Right atrium auricular region (tissue), 2 donors: ENCODE results near the gene NRN1L. TPM values are rescaled to one million over a fixed set of nuclear protein-coding genes. Genes with fewer than 3 reads are reported as not detected.

Source experiments
- DNase-seq: peaks from one replicate; pipeline ENCODE4 v3.0.0-alpha.2; 2019; ENCODE audit warnings: low spot score
- H3K27ac ChIP-seq, 2 donors: fragments of 200-600 bp; sonication (generic); 1 replicate in 1 of 2; 2 replicates in 1 of 2; pipeline ENCODE4 v1.5.1; 2016 to 2019
- H3K27me3 ChIP-seq, 2 donors: fragments of 200-600 bp; sonication (generic); one replicate each; pipeline versions ENCODE4 v1.5.1 to v1.6.0; 2017 to 2019
- H3K36me3 ChIP-seq: fragments of 200-600 bp; sonication (generic); one replicate; pipeline ENCODE4 v1.5.1; 2016
- H3K4me1 ChIP-seq, 2 donors: fragments of 200-600 bp; sonication (generic); one replicate each; pipeline versions ENCODE4 v1.5.1 to v1.6.0; 2017 to 2019
- H3K4me3 ChIP-seq, 2 donors: fragments of 200-600 bp; sonication (generic); 1 replicate in 1 of 2; 2 replicates in 1 of 2; pipeline ENCODE4 v1.5.1; 2017 to 2019; ENCODE audit warnings: mild to moderate bottlenecking in 1 of 2, moderate library complexity in 1 of 2
- H3K9me3 ChIP-seq, 2 donors: fragments of 200-600 bp; sonication (generic); one replicate each; pipeline ENCODE4 v1.5.1; 2019
- total RNA-seq, 2 donors: library from RNA; depleted of rRNA; stranded (reverse); fragments of >200 nt; gene quantifications; one replicate each; pipeline ENCODE4 v1.1.0, GENCODE V29; 2016
- TF ChIP-seq, protein P1 (sequence below), 2 donors: fragments of 200-600 bp; sonication (generic); IDR thresholded peaks; one replicate each; pipeline ENCODE4 v1.5.1; 2019; ENCODE audit warnings: antibody characterized with exemption in 2 of 2

Gene NRN1L
- total RNA-seq, 2 donors from 2014 or later, result not detected

DNA sequence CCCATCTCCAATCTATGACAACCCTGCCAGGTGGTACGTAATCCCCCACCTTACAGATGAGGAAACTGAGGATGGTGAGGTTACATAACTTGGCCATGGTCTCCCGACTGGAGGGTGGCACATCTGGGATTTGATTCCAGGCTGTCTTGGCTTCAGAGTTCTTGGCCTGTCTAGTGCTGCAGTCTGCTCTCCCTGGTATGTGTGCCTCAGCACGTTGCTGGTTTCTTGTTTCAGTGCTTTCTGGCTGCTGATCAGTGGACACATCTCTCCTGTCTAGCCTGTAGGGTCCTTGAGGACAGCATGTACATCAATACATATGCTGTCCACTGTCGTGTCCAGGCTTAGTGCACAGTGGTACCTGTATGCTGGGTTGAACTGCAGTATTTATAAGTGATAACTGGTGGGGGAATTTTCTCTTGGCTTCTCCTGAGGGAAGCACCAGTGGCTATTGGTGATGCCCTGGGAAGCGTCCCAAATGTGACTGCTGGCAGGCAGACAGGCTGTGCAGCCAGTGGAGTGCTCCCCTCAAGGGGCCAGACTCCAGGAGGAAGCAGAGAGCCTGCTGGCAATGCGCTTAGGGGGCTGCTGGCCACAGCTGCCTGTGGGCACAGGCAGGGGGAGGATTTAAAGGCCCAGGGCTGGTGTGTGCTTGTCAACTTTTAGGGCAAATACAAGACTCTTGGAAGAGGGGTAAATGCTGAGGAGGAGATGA lies 32.6 kb downstream of the NRN1L start:
- H3K4me1 ChIP-seq, result peaks cover 0 to 62% of the 10 kb centered on the region in 2 donors
- no peaks in the 10 kb centered on the region for H3K27me3 ChIP-seq
- TF ChIP-seq, protein P1, sequence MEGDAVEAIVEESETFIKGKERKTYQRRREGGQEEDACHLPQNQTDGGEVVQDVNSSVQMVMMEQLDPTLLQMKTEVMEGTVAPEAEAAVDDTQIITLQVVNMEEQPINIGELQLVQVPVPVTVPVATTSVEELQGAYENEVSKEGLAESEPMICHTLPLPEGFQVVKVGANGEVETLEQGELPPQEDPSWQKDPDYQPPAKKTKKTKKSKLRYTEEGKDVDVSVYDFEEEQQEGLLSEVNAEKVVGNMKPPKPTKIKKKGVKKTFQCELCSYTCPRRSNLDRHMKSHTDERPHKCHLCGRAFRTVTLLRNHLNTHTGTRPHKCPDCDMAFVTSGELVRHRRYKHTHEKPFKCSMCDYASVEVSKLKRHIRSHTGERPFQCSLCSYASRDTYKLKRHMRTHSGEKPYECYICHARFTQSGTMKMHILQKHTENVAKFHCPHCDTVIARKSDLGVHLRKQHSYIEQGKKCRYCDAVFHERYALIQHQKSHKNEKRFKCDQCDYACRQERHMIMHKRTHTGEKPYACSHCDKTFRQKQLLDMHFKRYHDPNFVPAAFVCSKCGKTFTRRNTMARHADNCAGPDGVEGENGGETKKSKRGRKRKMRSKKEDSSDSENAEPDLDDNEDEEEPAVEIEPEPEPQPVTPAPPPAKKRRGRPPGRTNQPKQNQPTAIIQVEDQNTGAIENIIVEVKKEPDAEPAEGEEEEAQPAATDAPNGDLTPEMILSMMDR (IDR thresholded peaks at IDR 0.05), result no peak
- H3K4me3 ChIP-seq, result no peak overlapping the region
- DNase-seq, result no peak
- H3K9me3 ChIP-seq, result no peaks in the 10 kb centered on the region
- peak overlapping the region; percentile 77 to 94 for H3K27ac ChIP-seq
- peaks cover 2% of the 10 kb centered on the region for H3K36me3 ChIP-seq

DNA sequence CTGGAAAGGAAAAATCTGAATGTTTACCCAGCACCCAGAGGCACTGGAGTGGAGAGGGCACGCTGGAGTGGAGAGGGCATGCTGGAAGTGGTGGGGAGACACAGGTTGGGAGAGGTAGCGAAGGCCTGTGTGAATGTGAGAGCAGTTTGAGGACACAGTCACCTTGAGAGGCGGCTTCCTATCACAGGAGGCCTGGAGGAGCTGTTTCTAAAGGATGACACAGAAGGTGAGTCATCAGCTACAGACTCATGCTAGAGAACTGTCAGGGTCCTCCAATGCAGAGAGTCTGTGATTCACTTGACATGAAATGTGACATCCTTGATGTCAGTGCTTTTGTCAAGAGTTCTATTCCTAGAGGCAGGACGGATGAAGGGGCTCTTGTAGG lies 33.2 kb downstream of the NRN1L start:
- Histone ChIP-seq H3K27me3 (no peaks in the 10 kb centered on the region), H3K36me3 (no peaks in the 10 kb centered on the region), H3K4me1 (peaks cover 0 to 67% of the 10 kb centered on the region in 2 donors), H3K4me3 (no peak overlapping the region), H3K9me3 (no peaks in the 10 kb centered on the region), H3K27ac (peak overlapping the region; percentile 77 to 94)
- TF ChIP-seq, protein P1 (IDR thresholded peaks at IDR 0.05), result no peak
- no peak for DNase-seq

- H3K36me3 ChIP-seq, result no peaks in the 10 kb centered on the region
- peaks cover 0 to 80% of the 10 kb centered on the region in 2 donors for H3K4me1 ChIP-seq
- no peak overlapping the region for H3K4me3 ChIP-seq
- no peak for DNase-seq
- peak overlapping the region; percentile 77 to 94 for H3K27ac ChIP-seq
- TF ChIP-seq, protein P1 (IDR thresholded peaks at IDR 0.05), result peak in 1 of 2 donors; percentile 44
- H3K27me3 ChIP-seq, result no peaks in the 10 kb centered on the region
- H3K9me3 ChIP-seq, result no peaks in the 10 kb centered on the region
These were observed 35.0 kb downstream of the NRN1L start for GRCh38 chr16:67919622-67920221.

DNA sequence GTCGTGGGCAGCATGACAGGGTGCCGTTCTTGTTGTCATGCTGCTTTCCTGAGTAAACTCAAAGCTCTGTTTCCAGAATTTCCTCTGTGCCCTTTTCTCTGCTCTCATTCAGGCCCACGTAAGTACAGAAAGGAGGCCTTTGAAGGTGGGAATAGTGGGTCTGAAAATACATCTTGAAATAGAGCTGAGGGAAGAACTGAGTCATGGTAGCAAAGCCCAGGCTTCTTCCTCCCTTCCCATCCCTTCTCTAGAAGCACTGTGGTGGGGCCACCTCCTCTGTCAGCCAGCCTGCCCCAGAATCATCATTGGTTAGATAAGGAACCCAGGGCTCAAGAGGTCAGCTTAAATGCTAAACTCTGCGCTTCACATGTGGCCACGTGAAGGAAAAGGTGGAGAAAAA lies 37.5 kb downstream of the NRN1L start:
- no peak for DNase-seq
- TF ChIP-seq, protein P1 (IDR thresholded peaks at IDR 0.05), result no peak
- H3K9me3 ChIP-seq, result no peaks in the 10 kb centered on the region
- no peaks in the 10 kb centered on the region for H3K27me3 ChIP-seq
- no peak overlapping the region for H3K27ac ChIP-seq
- H3K36me3 ChIP-seq, result peaks cover under 1% of the 10 kb centered on the region
- H3K4me1 ChIP-seq, result peaks cover 0 to 80% of the 10 kb centered on the region in 2 donors
- no peak overlapping the region for H3K4me3 ChIP-seq

- Histone ChIP-seq H3K36me3 (peaks cover 5% of the 10 kb centered on the region), H3K4me3 (no peak overlapping the region), H3K27ac (peak overlapping the region in 1 of 2 donors; percentile 39), H3K4me1 (peaks cover 0 to 75% of the 10 kb centered on the region in 2 donors), H3K27me3 (no peaks in the 10 kb centered on the region), H3K9me3 (no peaks in the 10 kb centered on the region)
- TF ChIP-seq, protein P1 (IDR thresholded peaks at IDR 0.05), result no peak
- no peak for DNase-seq
These were observed 38.1 kb downstream of the NRN1L start for GRCh38 chr16:67922740-67923139.
